Upper lobe of left lung (tissue), 4 donors: ENCODE data around the gene ME3.

Experiments used
- EP300 ChIP-seq, 4 donors: sonication (generic); formaldehyde crosslinking; IDR thresholded peaks; one replicate each; pipeline ENCODE4 v1.5.1; 2017; ENCODE audit warnings: antibody characterized with exemption in 4 of 4, control low read depth in 2 of 4
- POLR2A ChIP-seq, 4 donors: fragments of 450-650 bp; IDR thresholded peaks; one replicate each; pipeline ENCODE4 v1.5.1; 2016 to 2017; ENCODE audit warnings: antibody characterized with exemption in 4 of 4, mild to moderate bottlenecking in 2 of 4
- POLR2AphosphoS5 ChIP-seq, 2 donors: sonication (generic); formaldehyde crosslinking; IDR thresholded peaks; one replicate each; pipeline ENCODE4 v1.5.1; 2017; ENCODE audit warnings: antibody characterized with exemption in 2 of 2
- TF ChIP-seq, protein P1 (sequence below), 6 experiments: fragments of 450-650 bp in 4 of 6; fragments of 200-600 bp in 2 of 6; sonication (generic) in 2 of 6; IDR thresholded peaks; one replicate each; pipeline ENCODE4 v1.5.1; 2016 to 2019; ENCODE audit warnings: antibody characterized with exemption in 6 of 6

DNA sequence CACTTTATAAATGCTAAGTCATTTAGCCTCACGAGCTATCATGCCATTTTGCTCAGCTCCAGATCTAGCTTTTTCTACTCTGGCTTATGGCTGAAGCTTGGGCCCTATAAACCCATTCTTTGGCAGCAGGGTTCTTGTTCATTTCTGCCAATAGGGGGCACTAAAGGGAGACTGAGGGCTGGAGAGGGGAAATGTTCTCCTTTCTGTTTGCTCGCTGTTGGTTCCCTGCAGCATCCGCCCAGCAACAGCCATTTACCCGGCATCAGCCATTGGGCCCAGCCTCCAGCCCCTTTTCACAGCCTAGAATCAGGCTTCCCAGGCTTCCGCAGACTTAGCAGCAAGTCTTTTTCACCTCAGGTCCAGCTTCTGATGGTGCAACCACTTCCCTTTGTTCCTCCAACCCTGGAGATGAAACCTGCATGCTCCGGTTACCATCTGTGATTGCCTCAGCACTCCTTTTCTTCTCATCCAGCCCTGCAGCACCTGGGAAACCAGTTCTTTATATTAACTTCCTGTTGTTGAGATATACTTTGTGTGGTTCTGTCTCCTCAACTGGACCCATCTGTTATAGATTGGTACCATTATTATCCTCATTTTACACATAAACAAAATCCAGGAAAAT lies 4.2 kb upstream of the ME3 start:
- TF ChIP-seq, protein P1, sequence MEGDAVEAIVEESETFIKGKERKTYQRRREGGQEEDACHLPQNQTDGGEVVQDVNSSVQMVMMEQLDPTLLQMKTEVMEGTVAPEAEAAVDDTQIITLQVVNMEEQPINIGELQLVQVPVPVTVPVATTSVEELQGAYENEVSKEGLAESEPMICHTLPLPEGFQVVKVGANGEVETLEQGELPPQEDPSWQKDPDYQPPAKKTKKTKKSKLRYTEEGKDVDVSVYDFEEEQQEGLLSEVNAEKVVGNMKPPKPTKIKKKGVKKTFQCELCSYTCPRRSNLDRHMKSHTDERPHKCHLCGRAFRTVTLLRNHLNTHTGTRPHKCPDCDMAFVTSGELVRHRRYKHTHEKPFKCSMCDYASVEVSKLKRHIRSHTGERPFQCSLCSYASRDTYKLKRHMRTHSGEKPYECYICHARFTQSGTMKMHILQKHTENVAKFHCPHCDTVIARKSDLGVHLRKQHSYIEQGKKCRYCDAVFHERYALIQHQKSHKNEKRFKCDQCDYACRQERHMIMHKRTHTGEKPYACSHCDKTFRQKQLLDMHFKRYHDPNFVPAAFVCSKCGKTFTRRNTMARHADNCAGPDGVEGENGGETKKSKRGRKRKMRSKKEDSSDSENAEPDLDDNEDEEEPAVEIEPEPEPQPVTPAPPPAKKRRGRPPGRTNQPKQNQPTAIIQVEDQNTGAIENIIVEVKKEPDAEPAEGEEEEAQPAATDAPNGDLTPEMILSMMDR (IDR thresholded peaks at IDR 0.05), result peak in 2 of 6 experiments; percentile 15 to 34
- TF ChIP-seq EP300 (IDR thresholded peaks at IDR 0.05), result no peak
- TF ChIP-seq POLR2A (IDR thresholded peaks at IDR 0.05), result no peak
- TF ChIP-seq POLR2AphosphoS5 (IDR thresholded peaks at IDR 0.05), result no peak
